ENCODE results near the gene HACD4. TPM values are rescaled to one million over a fixed set of nuclear protein-coding genes. Genes with fewer than 3 reads are reported as not detected.

The HACD4 gene
- total RNA-seq, 1 experiment from 2014 or later = 0.63 TPM

DNA sequence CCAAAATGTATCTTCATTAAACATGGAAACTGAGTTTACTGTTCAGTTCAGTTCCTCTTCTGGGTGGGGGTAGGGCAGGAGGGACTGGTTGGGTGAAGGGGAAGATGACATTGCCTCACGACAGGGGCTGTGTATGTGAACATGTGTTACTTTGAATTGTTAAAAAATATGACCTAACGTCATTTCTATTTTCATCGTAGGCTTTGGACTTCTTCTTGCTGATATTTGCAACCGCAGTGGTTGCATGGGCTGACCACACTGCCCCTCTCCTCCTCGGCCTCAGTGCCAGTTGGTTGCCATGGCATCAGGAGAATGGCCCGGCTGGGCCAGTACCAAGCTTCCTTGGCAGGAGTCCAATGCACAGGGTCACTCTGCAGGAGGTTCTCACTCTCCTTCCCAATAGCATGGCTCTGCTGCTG lies 41.5 kb downstream of the HACD4 start:
- Histone ChIP-seq H4K20me1 (ENCODE audit: control insufficient read depth, insufficient read depth, insufficient read length) (no peaks in the 10 kb centered on the region), H3K9me3 (ENCODE audit: control insufficient read depth, low read depth, low read length) (no peaks in the 10 kb centered on the region), H3K14ac (ENCODE audit: insufficient read depth, low read length) (no peak overlapping the region), H2AK5ac (ENCODE audit: insufficient read length, low read length) (no peak overlapping the region), H4K91ac (ENCODE audit: insufficient read length, low read depth, low read length) (no peak overlapping the region), H4K8ac (replicated peaks; ENCODE audit: insufficient read length, low read depth, low read length) (no peak overlapping the region), H3K79me2 (ENCODE audit: insufficient read depth, low read length) (no peaks in the 10 kb centered on the region), H3K56ac (ENCODE audit: insufficient read length, low read depth, low read length) (no peak overlapping the region), H2AFZ (ENCODE audit: low read length) (no peak overlapping the region), H3K4ac (ENCODE audit: low read depth, low read length) (no peak overlapping the region), H2BK15ac (ENCODE audit: low read depth, low read length) (no peak overlapping the region), H3K9ac (ENCODE audit: extremely low read depth, insufficient read length, low read length) (no peak overlapping the region), H3K18ac (ENCODE audit: insufficient read length, low read depth, low read length) (no peak overlapping the region), H3K4me1 (ENCODE audit: insufficient read depth, low read length) (no peaks in the 10 kb centered on the region), H3K4me2 (ENCODE audit: insufficient read depth, insufficient read length, low read length) (no peak overlapping the region), H2BK20ac (ENCODE audit: low read depth, low read length, poor library complexity, severe bottlenecking) (no peak overlapping the region), H4K5ac (ENCODE audit: insufficient read length, low read depth, low read length) (no peak overlapping the region), H3K79me1 (ENCODE audit: insufficient read depth, low read depth, low read length, poor library complexity, severe bottlenecking) (no peaks in the 10 kb centered on the region), H2BK120ac (ENCODE audit: low read depth, low read length, poor library complexity, severe bottlenecking) (no peak overlapping the region), H3K27ac (ENCODE audit: insufficient read length, low read depth, low read length) (no peak overlapping the region), H3T11ph (ENCODE audit: low read length) (no peak overlapping the region), H3K27me3 (ENCODE audit: insufficient read depth, low read length) (no peaks in the 10 kb centered on the region), H2BK12ac (ENCODE audit: insufficient read length, low read depth, low read length) (no peak overlapping the region), H3K23me2 (ENCODE audit: insufficient read length, low read depth, low read length, poor library complexity, severe bottlenecking) (no peaks in the 10 kb centered on the region), H2BK5ac (ENCODE audit: insufficient read length, low read length) (no peak overlapping the region), H3K23ac (ENCODE audit: insufficient read length, low read depth, low read length) (no peak overlapping the region)
- peaks cover 17 to 55% (median 40%) of the 10 kb centered on the region in 3 experiments; a peak in 6 of 7 replicates for H3K36me3 Mint-ChIP-seq (ENCODE audit: insufficient read depth in 1 of 3, low read depth in 3 of 3)
- H3K27me3 Mint-ChIP-seq (ENCODE audit: low read depth) = no peaks in the 10 kb centered on the region
- peak overlapping the region in 2 of 3 experiments; percentile 65 to 77; a peak in 3 of 7 replicates for H3K27ac Mint-ChIP-seq
- no peaks in the 10 kb centered on the region for H3K9me3 Mint-ChIP-seq
- no peak overlapping the region for H3K4me3 Mint-ChIP-seq
- no peak for DNase-seq
- no CpG with 5 or more reads among the region's 6 CpGs for WGBS (ENCODE audit: extremely low coverage, insufficient read length, low lambda C conversion rate)
- TF ChIP-seq, protein P1, sequence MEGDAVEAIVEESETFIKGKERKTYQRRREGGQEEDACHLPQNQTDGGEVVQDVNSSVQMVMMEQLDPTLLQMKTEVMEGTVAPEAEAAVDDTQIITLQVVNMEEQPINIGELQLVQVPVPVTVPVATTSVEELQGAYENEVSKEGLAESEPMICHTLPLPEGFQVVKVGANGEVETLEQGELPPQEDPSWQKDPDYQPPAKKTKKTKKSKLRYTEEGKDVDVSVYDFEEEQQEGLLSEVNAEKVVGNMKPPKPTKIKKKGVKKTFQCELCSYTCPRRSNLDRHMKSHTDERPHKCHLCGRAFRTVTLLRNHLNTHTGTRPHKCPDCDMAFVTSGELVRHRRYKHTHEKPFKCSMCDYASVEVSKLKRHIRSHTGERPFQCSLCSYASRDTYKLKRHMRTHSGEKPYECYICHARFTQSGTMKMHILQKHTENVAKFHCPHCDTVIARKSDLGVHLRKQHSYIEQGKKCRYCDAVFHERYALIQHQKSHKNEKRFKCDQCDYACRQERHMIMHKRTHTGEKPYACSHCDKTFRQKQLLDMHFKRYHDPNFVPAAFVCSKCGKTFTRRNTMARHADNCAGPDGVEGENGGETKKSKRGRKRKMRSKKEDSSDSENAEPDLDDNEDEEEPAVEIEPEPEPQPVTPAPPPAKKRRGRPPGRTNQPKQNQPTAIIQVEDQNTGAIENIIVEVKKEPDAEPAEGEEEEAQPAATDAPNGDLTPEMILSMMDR (conservative IDR thresholded peaks at IDR 0.05) = no peak
- H3K4me1 Mint-ChIP-seq = peaks cover 9 to 17% of the 10 kb centered on the region in 2 experiments

Data from H9 (cell line).